ENCODE results near the gene ZSCAN2. TPM values are rescaled to one million over a fixed set of nuclear protein-coding genes. Genes with fewer than 3 reads are reported as not detected.
"Not testable (repeated sequence)": the region's sequence is repeated elsewhere in the genome, so short reads cannot be mapped to it uniquely, and the experiment has no call there.

ZSCAN2 gene
- total RNA-seq (2014; rRNA removed; shearing (Covaris generic); ENCODE audit: low replicate concordance), result 11.0 and 15.9 TPM in 2 replicates

- in situ Hi-C loops (cut with HindIII; ENCODE audit: low pct_unique_long_range_greater_than_20kb, low sequenced_read_pairs), result no loop called here
- DNase-seq (ENCODE audit: low read depth), result peak; percentile 90
Measured at GRCh38 chr15:84600687-84601554, at the start of gene ZSCAN2. TSS of gene ZSCAN2 (plus strand) at chr15:84601009. CDS start at chr15:84603928, 2,919 bp downstream.

GRCh38 chr15:84551624-84552023, 49.2 kb upstream of the ZSCAN2 start:
- in situ Hi-C loops (cut with HindIII; ENCODE audit: low pct_unique_long_range_greater_than_20kb, low sequenced_read_pairs); DNase-seq (ENCODE audit: low read depth): not testable (repeated sequence)

GRCh38 chr15:84552896-84553295, 47.9 kb upstream of the ZSCAN2 start:
- in situ Hi-C loops (cut with HindIII; ENCODE audit: low pct_unique_long_range_greater_than_20kb, low sequenced_read_pairs), result no loop called here
- DNase-seq (ENCODE audit: low read depth), result no peak

- DNase-seq (ENCODE audit: low read depth); in situ Hi-C loops (cut with HindIII; ENCODE audit: low pct_unique_long_range_greater_than_20kb, low sequenced_read_pairs): not testable (repeated sequence)
Measured at GRCh38 chr15:84556690-84557089, 44.1 kb upstream of the ZSCAN2 start.

GRCh38 chr15:84568021-84568420, 32.8 kb upstream of the ZSCAN2 start:
- in situ Hi-C loops (cut with HindIII; ENCODE audit: low pct_unique_long_range_greater_than_20kb, low sequenced_read_pairs); DNase-seq (ENCODE audit: low read depth): not testable (repeated sequence)

- in situ Hi-C loops (cut with HindIII; ENCODE audit: low pct_unique_long_range_greater_than_20kb, low sequenced_read_pairs), result no loop called here
- no peak for DNase-seq (ENCODE audit: low read depth)
Measured at GRCh38 chr15:84570164-84570735, 30.6 kb upstream of the ZSCAN2 start.

- no peak for DNase-seq (ENCODE audit: low read depth)
- in situ Hi-C loops (cut with HindIII; ENCODE audit: low pct_unique_long_range_greater_than_20kb, low sequenced_read_pairs), result no loop called here
Measured at GRCh38 chr15:84572231-84572630, 28.6 kb upstream of the ZSCAN2 start.

- no peak for DNase-seq (ENCODE audit: low read depth)
- in situ Hi-C loops (cut with HindIII; ENCODE audit: low pct_unique_long_range_greater_than_20kb, low sequenced_read_pairs), result no loop called here
Measured at GRCh38 chr15:84575493-84575892, 25.3 kb upstream of the ZSCAN2 start.

GRCh38 chr15:84577891-84578290, 22.9 kb upstream of the ZSCAN2 start:
- in situ Hi-C loops (cut with HindIII; ENCODE audit: low pct_unique_long_range_greater_than_20kb, low sequenced_read_pairs); DNase-seq (ENCODE audit: low read depth): not testable (repeated sequence)

GRCh38 chr15:84579261-84579721, 21.5 kb upstream of the ZSCAN2 start:
- DNase-seq (ENCODE audit: low read depth), result peak; percentile 50
- in situ Hi-C loops (cut with HindIII; ENCODE audit: low pct_unique_long_range_greater_than_20kb, low sequenced_read_pairs), result not testable (repeated sequence)

- DNase-seq (ENCODE audit: low read depth); in situ Hi-C loops (cut with HindIII; ENCODE audit: low pct_unique_long_range_greater_than_20kb, low sequenced_read_pairs): not testable (repeated sequence)
Measured at GRCh38 chr15:84581676-84582428, 19.0 kb upstream of the ZSCAN2 start.

GRCh38 chr15:84582583-84583157, 18.1 kb upstream of the ZSCAN2 start:
- DNase-seq (ENCODE audit: low read depth), result no peak
- in situ Hi-C loops (cut with HindIII; ENCODE audit: low pct_unique_long_range_greater_than_20kb, low sequenced_read_pairs), result no loop called here

- in situ Hi-C loops (cut with HindIII; ENCODE audit: low pct_unique_long_range_greater_than_20kb, low sequenced_read_pairs); DNase-seq (ENCODE audit: low read depth): not testable (repeated sequence)
Measured at GRCh38 chr15:84583921-84584320, 16.9 kb upstream of the ZSCAN2 start.

GRCh38 chr15:84586696-84587095, 14.1 kb upstream of the ZSCAN2 start:
- no peak for DNase-seq (ENCODE audit: low read depth)
- in situ Hi-C loops (cut with HindIII; ENCODE audit: low pct_unique_long_range_greater_than_20kb, low sequenced_read_pairs), result no loop called here

- in situ Hi-C loops (cut with HindIII; ENCODE audit: low pct_unique_long_range_greater_than_20kb, low sequenced_read_pairs), result no loop called here
- DNase-seq (ENCODE audit: low read depth), result peak; percentile 64
Measured at GRCh38 chr15:84588053-84588874, 12.5 kb upstream of the ZSCAN2 start.

- in situ Hi-C loops (cut with HindIII; ENCODE audit: low pct_unique_long_range_greater_than_20kb, low sequenced_read_pairs), result no loop called here
Measured at GRCh38 chr15:84590406-84590805, 10.4 kb upstream of the ZSCAN2 start.

GRCh38 chr15:84591815-84592214, 9.0 kb upstream of the ZSCAN2 start:
- in situ Hi-C loops (cut with HindIII; ENCODE audit: low pct_unique_long_range_greater_than_20kb, low sequenced_read_pairs), result no loop called here
- no peak for DNase-seq (ENCODE audit: low read depth)

More at GRCh38 chr15:84590406-84590805, 10.4 kb upstream of the ZSCAN2 start:
- no peak for DNase-seq (ENCODE audit: low read depth)

Measured in Caki2 (cell line).